Activated T-helper 2 cell treated with anti-CD3 and anti-CD28 coated beads, Interferon-gamma antibody, Interleukin-2, Interleukin-4, amounts not matched to agents 10 μg/mL and 5 μg/mL and 100 μg/mL, durations not matched to agents 14 hours and 24 hours and 36 hours (primary cell): ENCODE results near the gene CMKLR1. TPM values are rescaled to one million over a fixed set of nuclear protein-coding genes. Genes with fewer than 3 reads are reported as not detected.

Experiments used
- DNase-seq: peaks from one replicate; pipeline ENCODE4 v3.0.0; 2021; ENCODE audit warnings: low spot score
- H3K27ac Mint-ChIP-seq: one replicate; pipeline ENCODE4 v1.8.0; 2021; ENCODE audit warnings: mixed read lengths
- H3K27me3 Mint-ChIP-seq: one replicate; pipeline ENCODE4 v1.8.0; 2021; ENCODE audit warnings: low read depth, mixed read lengths
- H3K36me3 Mint-ChIP-seq: one replicate; pipeline ENCODE4 v1.8.0; 2021; ENCODE audit warnings: low read depth, mixed read lengths
- H3K4me1 Mint-ChIP-seq: one replicate; pipeline ENCODE4 v1.8.0; 2021; ENCODE audit warnings: low read depth, mixed read lengths
- H3K4me3 Mint-ChIP-seq: one replicate; pipeline ENCODE4 v1.8.0; 2021; ENCODE audit warnings: low read depth, mild to moderate bottlenecking, moderate library complexity, mixed read lengths
- H3K9me3 Mint-ChIP-seq: one replicate; pipeline ENCODE4 v1.8.0; 2021; ENCODE audit warnings: mixed read lengths
- intact Hi-C: fragments of 100-400 bp; cut with micrococcal nuclease; formaldehyde crosslinking; loops from one replicate; pipeline ENCODE4 v1.15.1; 2023
- total RNA-seq: library from RNA; stranded (reverse); gene quantifications from 2 replicates; pipeline ENCODE4 v1.2.3, GENCODE V29; 2022

CMKLR1 gene
- total RNA-seq, 1 donor from 2014 or later = not detected

DNA sequence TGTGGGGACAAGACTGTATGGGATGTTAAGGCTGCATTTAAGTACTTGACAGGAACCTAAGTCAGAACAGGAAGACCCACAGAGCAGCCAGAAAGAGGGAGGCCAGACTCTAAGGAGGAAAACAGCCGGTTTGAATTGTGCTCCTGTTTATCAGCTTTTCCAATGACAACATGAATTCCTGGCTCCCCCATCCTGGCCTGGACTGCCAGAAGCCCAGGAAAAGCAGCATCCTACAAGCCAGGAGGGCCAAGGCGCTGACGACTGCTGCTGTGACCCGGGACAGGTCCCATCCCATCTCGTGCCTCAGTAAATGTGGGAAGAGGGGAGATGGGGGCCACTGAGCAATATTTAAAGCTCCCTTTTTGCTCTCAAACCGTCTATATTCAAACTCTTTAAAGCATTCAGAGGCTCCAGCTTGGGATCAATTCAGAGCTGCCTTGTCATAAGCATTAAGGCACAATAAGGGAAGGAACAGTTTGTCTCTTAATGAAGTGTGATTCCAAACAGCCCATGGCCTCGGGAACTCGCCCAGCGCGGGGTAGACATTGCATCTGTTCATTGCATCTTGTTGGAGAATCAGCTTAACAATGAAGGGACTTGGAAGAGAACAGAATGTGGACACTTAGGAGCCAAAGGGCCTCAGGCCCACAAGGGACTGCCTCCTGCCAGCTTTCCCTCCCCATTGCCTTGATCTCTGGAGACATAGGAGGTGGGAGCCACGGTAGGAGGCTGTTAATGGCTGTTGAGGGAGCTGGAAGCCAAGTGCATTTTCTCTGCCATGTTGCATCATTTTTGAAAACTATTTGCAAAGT, 49.6 kb downstream of the CMKLR1 start:
- H3K9me3 Mint-ChIP-seq = no peaks in the 10 kb centered on the region
- DNase-seq = no peak
- intact Hi-C loops = no loop called here
- no peaks in the 10 kb centered on the region for H3K4me1 Mint-ChIP-seq
- no peak overlapping the region for H3K27ac Mint-ChIP-seq
- peaks cover 1% of the 10 kb centered on the region for H3K27me3 Mint-ChIP-seq
- H3K36me3 Mint-ChIP-seq = no peaks in the 10 kb centered on the region
- H3K4me3 Mint-ChIP-seq = no peak overlapping the region

DNA sequence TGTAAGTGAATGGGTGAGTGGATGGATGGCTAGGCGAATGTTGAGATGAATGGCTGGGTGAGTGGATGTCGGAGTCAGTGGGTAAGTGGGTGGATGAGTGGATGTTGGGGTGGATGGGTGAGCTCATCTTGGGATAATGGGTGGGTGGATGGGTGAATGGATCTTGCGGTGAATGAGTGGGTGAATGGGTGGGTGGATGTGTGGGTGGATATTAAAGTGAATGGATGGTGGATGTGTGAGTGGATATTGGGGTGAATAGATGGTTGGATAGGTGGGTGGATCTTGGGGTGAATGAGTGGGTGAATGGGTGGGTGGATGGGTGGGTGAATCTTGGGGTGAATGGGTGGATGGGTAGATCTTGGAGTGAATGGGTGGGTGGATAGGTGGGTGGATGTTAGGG, 51.9 kb downstream of the CMKLR1 start:
- Mint-ChIP-seq H3K27me3 (peaks cover 7% of the 10 kb centered on the region), H3K9me3 (no peaks in the 10 kb centered on the region), H3K4me1 (peaks cover 2% of the 10 kb centered on the region), H3K27ac (no peak overlapping the region), H3K36me3 (no peaks in the 10 kb centered on the region), H3K4me3 (no peak overlapping the region)
- intact Hi-C loops = no loop called here
- DNase-seq = no peak

DNA sequence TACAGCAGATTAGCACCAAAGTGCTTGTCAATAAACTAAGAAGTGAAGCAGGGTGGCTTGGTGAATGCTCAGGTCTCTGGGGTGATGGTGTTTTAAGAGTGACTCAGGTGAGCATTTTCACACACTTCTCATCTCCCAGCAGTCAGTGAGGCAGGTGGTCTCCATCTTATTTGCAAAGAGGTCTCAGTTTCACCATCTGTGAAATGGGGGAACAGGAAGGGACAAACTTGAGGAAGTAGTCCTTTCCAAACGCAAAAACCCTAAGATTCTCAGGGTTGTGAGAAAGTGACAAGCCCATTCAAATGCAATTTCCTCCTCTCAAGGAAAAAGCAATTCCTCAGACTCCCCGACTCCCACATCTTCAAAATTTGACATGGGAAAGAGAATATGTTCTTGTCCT, 54.1 kb downstream of the CMKLR1 start:
- intact Hi-C loops = no loop called here
- no peak overlapping the region for H3K4me3 Mint-ChIP-seq
- H3K27ac Mint-ChIP-seq = no peak overlapping the region
- no peaks in the 10 kb centered on the region for H3K9me3 Mint-ChIP-seq
- no peak for DNase-seq
- peaks cover 7% of the 10 kb centered on the region for H3K27me3 Mint-ChIP-seq
- H3K4me1 Mint-ChIP-seq = peaks cover 2% of the 10 kb centered on the region
- no peaks in the 10 kb centered on the region for H3K36me3 Mint-ChIP-seq

DNA sequence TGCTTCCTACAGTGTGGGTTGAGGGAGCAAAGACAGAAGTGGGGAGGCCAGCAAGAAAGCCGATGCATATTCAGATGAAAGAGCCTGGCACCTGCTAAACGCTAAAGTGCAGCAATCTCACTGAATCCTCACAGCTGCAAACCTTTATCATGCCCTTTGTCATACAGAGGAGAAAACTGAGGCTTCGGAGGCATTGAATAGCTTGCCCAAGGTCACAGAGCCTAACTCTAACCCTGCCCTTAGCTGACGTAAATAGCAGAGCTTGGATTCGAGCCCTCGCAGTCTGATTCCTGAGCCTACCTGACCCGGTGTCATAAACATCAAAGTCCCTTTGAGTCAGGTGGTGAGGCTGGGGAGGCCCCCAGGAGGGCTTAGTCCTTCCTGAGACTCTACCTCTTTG, 54.9 kb downstream of the CMKLR1 start:
- Mint-ChIP-seq H3K4me3 (no peak overlapping the region), H3K27ac (no peak overlapping the region), H3K9me3 (no peaks in the 10 kb centered on the region), H3K36me3 (no peaks in the 10 kb centered on the region), H3K27me3 (peaks cover 7% of the 10 kb centered on the region), H3K4me1 (peaks cover 2% of the 10 kb centered on the region)
- intact Hi-C loops = no loop called here
- no peak for DNase-seq

DNA sequence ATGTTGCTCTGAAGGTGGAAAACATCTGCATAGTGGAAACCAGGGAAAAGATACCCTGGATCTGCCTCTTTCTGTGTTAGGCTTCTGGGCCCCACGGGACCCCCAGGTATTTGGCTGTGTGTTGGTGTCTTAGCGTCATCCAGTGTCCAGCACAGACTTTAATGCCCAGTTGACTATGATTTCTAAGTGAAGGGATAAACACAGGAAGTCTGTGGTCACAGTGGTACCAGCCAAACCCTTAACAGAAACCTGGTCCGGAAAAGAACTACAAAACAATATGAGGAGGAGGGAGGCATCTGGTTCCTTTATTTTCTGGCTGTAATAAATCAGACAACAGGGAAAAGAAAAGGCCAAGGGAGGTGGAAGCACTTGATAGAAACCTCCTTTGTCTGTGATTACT, 56.4 kb downstream of the CMKLR1 start:
- no peak for DNase-seq
- H3K27ac Mint-ChIP-seq = no peak overlapping the region
- H3K36me3 Mint-ChIP-seq = no peaks in the 10 kb centered on the region
- H3K9me3 Mint-ChIP-seq = no peaks in the 10 kb centered on the region
- H3K27me3 Mint-ChIP-seq = peaks cover 7% of the 10 kb centered on the region
- intact Hi-C loops = no loop called here
- H3K4me3 Mint-ChIP-seq = no peak overlapping the region
- peaks cover 2% of the 10 kb centered on the region for H3K4me1 Mint-ChIP-seq

- H3K9me3 Mint-ChIP-seq = no peaks in the 10 kb centered on the region
- DNase-seq = no peak
- H3K4me1 Mint-ChIP-seq = peaks cover 2% of the 10 kb centered on the region
- intact Hi-C loops = no loop called here
- H3K36me3 Mint-ChIP-seq = no peaks in the 10 kb centered on the region
- H3K4me3 Mint-ChIP-seq = no peak overlapping the region
- no peak overlapping the region for H3K27ac Mint-ChIP-seq
- H3K27me3 Mint-ChIP-seq = peaks cover 7% of the 10 kb centered on the region
Measured at GRCh38 chr12:108282160-108282559, 57.0 kb downstream of the CMKLR1 start.

DNA sequence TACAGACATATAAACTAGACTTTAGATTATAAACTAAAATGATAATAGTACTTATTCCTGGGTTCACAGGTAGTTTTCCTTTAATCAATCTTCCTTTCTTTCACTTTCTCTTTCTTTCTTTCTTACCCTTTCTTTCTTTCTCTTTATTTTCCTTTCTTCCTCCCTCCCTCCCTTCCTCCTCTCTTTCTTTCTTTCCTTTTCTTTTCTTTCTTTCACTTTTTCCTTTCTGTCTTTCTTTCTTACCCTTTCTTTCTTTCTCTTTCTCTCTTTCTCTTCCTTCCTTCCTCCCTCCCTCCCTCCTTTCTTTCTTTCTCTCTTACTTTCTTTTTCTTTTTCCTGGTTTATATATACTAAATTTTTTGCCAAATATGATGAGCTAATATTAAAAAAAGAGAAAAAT, 61.5 kb downstream of the CMKLR1 start:
- Mint-ChIP-seq H3K9me3 (no peaks in the 10 kb centered on the region), H3K36me3 (no peaks in the 10 kb centered on the region), H3K27me3 (no peaks in the 10 kb centered on the region), H3K4me3 (no peak overlapping the region), H3K4me1 (peaks cover under 1% of the 10 kb centered on the region), H3K27ac (no peak overlapping the region)
- no peak for DNase-seq
- intact Hi-C loops = no loop called here

DNA sequence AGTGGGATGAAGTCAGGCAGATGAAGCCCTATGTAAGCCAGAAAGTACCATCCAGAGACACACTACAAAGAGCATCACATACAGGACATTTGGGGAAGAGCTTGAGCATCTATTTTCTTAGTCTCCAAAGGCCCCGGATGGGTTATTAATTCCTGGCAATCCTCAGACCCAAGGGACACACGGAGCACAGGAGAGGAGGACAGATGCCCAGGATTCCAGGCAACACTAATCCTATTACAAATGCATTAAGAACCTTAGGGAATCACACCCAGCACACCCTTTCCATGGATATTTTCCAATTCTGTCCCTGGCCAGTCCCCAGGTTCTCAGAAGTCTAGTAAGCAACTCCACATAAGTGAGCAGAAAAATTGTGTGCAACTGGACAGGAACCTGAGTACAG, 65.9 kb downstream of the CMKLR1 start:
- Mint-ChIP-seq H3K4me1 (no peaks in the 10 kb centered on the region), H3K9me3 (no peaks in the 10 kb centered on the region), H3K27ac (no peak overlapping the region), H3K4me3 (no peak overlapping the region), H3K36me3 (no peaks in the 10 kb centered on the region), H3K27me3 (no peaks in the 10 kb centered on the region)
- no peak for DNase-seq
- intact Hi-C loops = no loop called here

DNA sequence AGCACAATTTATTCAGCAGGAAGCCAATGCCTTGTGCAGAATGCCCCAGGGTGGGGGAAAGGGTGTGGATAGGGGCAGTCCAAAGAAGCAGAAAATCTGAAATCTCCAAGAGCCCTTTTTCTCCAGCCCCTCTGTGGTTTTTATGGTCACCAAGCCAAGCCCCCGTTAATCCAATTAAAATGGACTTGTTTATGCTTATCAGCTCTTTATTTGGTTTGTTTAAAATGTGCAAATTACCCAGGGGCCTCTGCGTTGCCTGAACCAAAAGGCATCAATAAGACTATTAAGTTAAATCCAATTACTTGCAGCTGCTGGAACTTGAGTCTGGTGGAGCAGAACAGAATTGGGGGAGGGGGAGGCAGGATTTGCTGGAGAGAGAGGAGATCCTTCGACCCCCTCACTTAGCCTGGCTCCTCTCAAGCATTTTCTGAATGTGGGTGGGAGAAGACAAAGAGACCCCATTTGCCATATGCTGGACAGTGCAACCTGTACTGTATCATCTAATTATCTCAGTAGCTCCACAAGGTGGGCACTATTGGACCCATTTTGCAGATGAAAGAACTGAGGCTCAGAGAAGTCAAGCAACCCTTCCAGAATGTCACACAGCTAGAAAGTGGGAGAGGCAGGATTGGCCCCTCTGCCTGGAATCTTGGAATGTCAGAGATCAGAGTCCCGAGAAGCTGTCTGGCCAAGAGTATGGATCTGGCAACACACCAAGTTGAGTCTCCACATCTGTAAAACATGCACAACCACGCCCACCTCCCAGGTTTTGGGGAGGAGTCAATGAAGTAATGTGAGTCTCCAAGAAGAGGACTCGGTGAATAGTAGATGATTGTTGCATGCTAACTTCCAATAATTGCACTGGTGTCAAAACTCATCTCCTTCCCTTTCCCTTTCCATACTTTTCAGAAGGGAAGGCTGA, 66.9 kb downstream of the CMKLR1 start:
- Mint-ChIP-seq H3K27me3 (no peaks in the 10 kb centered on the region), H3K4me3 (no peak overlapping the region)
- intact Hi-C loops = no loop called here

DNA sequence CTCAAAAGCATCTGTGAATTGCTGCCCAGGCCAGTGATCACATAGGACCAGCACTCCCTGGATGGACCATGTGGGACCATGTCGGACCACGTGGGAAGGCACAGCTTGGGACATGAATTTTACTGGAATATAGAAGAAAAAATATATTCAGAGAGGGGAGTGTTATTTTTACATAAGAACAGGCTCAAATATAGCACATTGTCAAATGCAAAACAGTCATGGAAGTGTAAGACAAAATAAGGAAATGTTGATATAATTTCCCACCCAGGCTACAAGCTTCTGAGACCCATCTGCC, 68.3 kb downstream of the CMKLR1 start:
- H3K4me1 Mint-ChIP-seq = no peaks in the 10 kb centered on the region

More for the DNA sequence above, 66.9 kb downstream of the CMKLR1 start:
- H3K9me3 Mint-ChIP-seq = no peaks in the 10 kb centered on the region
- no peak overlapping the region for H3K27ac Mint-ChIP-seq
- H3K4me1 Mint-ChIP-seq = no peaks in the 10 kb centered on the region
- no peak for DNase-seq
- H3K36me3 Mint-ChIP-seq = no peaks in the 10 kb centered on the region

DNA sequence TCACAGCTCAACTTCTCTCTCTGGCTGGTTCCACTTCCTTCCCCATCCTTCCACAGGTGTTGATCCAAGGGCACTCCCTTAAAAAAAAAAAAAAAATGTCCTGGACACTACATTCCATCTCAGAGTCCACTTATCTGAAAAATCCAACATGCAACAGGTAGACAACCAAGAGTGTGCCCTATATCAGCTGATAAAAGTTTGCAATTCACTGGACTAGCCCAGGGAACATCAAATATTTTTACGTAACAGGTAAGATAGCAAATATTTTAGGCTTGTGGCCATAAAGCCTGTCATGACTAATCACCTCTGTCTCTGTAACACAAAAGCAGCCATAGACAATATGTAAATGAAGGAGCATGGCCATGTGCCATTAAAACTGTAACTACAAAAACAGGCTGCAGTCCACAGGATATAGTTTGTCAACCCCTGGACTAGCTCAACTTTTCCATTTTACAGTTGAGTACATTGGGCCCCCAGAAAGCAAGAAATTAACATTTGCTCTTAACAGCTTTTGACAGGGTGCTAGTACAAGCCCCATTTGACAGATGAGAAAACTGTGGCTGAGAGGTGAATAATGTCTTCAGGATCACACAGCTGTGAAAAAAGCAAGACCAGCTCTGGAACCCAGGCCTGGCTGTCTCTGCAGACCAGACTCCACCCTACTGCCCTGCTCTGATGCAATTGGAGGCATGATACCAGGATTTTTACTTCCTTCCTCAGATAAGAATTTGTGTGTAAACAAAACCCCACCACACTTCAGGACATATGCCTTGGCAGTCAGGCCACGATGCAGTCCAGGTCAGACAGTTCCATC, 68.9 kb downstream of the CMKLR1 start:
- no peaks in the 10 kb centered on the region for H3K27me3 Mint-ChIP-seq
- no peak overlapping the region for H3K27ac Mint-ChIP-seq
- DNase-seq = no peak
- intact Hi-C loops = no loop called here
- H3K36me3 Mint-ChIP-seq = no peaks in the 10 kb centered on the region
- H3K4me1 Mint-ChIP-seq = no peaks in the 10 kb centered on the region
- H3K9me3 Mint-ChIP-seq = no peaks in the 10 kb centered on the region
- H3K4me3 Mint-ChIP-seq = no peak overlapping the region

More for the DNA sequence above, 68.3 kb downstream of the CMKLR1 start:
- no peak for DNase-seq
- Mint-ChIP-seq H3K9me3 (no peaks in the 10 kb centered on the region), H3K27me3 (no peaks in the 10 kb centered on the region), H3K36me3 (no peaks in the 10 kb centered on the region), H3K27ac (no peak overlapping the region), H3K4me3 (no peak overlapping the region)
- intact Hi-C loops = no loop called here

- Mint-ChIP-seq H3K27ac (no peak overlapping the region), H3K4me3 (no peak overlapping the region), H3K27me3 (no peaks in the 10 kb centered on the region), H3K4me1 (no peaks in the 10 kb centered on the region), H3K9me3 (no peaks in the 10 kb centered on the region), H3K36me3 (no peaks in the 10 kb centered on the region)
- intact Hi-C loops = no loop called here
- no peak for DNase-seq
Measured at GRCh38 chr12:108269224-108269623, 69.9 kb downstream of the CMKLR1 start.
